ENCODE data around the gene ACAP2.
"Not testable (repeated sequence)": the region's sequence is repeated elsewhere in the genome, so short reads cannot be mapped to it uniquely, and the experiment has no call there.

ACAP2 gene

DNA sequence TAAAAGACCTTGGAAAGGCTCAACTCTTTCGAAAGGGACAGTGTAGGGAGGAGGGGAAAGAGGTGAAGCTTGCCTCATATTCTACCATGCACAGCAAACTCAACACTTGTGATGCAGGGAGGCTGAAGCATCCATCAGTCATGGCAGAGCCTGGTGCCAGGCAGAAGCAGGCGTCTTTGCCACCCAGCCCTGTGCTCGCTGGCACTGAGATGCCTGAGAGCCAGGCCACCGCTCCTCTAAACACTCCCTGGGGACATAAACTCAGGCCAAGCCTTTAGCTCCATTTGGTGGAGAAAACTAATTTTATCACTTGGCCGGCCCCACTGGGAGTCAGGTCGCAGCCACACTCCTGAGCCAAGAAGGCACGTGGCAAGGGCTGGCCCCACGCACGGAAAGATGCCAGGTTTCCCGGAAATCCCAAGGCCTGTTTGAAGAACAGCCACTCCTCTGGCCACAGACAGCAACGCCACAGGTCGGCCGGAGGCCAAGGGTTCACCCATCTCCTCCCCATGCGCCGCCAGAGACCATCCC, 202.6 kb downstream of the ACAP2 start:
- DNase-seq, result no peak

DNA sequence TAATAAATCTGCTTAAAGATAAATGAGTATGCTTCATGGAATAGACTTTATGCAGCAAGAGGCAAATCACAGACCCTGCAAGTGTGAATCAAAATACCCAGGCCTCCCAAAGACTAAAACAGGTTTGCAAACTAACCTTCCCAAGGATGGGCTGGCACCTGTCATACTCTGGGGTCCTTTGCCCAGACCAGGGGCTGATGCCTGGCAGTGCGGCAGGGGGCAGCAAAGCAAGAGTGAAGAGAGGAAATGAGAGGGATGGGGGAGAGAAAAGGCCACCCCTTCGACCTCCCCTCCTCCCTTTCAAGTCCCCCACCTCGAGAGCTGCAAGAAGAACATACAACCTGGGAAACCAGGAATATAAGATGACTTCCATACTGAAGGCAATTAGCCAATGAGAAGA, 203.7 kb downstream of the ACAP2 start:
- no peak for DNase-seq

DNA sequence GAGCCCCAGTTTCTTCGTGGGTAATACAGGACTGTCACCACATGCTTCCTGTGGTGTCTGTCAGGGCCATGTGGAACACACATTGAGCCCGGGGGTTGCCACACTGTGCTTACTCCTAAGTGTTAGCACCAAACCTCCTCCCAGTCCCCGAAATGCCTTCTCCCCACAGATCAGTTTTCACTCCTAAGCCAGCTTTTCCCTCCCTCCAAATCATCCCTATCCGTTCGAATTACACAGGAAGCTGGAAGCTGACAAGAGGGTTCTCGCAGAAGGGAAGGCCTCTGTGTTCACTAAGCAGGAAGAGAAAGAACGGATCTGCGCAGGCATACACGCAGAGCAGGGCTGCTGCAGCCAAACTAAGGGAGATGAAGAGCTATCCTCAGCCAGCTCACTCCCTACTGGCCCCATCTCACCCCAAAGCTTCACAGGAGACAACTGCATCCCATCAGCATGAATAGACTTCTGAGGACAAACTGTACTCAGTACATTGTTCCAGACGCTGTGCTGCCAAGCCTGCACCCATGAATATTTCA, 204.2 kb downstream of the ACAP2 start:
- DNase-seq, result no peak

DNA sequence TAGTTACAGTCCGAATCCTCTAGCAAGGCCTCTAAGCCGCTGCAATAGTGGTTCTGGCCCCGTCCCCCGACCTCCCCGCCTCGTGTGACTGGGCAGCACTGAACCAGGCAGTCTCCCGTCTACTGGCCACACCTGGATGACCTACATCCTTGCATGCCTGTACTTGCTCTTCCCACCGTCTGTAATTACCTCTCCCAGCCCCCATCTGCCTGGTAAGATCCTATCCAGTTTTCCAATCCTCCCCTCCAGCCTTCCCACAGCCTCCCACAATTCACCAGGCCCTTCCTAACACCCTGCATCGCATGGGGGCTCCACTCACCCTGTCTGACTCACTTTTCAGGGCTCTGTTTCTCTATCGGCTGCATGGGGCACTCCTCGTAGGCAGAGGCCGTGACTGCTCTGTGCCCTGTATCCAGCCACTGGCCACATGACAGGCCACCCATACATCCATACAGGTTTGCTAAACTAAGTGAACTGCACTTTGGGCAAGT, 204.7 kb downstream of the ACAP2 start:
- no peak for DNase-seq

DNA sequence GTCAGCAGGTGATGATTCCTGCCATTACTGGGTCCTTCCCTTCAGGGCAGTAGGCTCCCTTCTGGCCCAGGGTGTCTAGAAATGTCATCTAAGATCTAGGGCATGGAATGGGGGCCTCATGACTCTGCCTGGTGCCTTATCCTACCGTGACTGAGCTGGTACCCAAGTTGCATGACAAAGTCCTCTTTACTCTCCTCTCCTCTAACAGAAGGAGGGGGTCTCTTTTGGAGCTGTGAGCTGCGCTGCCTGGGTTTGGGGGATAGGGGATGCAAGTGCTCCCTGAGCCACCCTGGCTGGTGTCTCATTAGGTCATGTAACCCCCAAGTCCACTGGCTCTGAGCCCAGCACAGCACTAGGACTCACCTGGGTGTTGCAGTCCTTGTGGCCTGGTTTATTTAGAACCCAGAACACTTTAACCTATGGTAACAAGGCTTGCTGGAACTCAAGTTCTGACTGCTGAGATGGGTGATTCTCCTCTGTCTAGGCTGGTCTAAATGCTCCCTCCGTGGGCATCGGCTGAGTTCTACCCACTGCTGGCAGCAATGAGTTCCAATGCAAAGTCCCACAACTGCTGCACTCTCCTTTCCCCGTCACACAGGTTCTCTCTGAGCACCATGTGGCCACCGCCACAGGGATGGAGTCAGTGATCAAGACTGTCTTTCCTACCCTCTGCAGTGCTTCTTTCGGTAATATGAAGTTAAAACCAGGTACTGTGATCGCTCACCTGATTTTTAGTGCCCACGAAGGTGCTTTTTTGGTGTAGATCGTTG, 205.8 kb downstream of the ACAP2 start:
- no peak for DNase-seq

DNA sequence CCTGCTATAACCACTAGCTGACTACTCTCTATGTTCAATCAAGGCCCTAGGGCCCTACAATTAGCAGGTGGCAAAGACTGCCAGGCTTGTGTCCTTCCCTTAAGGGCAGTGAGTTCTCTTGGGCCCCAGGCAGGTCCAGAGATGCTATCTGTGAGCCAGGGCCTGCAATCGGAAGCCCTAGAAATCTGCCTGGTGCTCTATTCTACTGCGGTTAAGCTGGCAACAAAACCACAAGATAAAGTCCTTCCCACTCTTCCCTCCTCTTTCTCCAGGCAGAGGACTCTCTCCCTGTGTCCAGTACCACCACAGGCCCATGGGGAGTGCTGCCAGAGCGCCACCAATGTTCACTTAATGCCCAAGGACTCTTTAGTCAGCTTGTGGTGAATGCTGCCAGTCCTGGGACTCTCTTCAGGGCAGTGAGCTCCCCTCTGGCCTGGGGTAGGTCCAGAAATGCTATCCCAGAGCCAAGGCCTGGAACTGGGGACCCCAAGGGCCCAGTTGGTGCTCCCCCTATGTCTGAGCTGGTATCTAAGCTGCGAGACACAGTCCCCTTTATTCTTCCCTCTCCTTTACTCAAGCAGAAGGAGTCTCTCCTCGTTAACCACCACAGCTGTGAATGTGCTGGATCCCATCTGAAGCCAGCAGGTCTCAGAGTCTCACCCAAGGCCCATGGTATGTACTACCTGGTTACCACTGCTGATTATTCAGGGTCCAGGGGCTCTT, 206.6 kb downstream of the ACAP2 start:
- DNase-seq, result no peak

DNA sequence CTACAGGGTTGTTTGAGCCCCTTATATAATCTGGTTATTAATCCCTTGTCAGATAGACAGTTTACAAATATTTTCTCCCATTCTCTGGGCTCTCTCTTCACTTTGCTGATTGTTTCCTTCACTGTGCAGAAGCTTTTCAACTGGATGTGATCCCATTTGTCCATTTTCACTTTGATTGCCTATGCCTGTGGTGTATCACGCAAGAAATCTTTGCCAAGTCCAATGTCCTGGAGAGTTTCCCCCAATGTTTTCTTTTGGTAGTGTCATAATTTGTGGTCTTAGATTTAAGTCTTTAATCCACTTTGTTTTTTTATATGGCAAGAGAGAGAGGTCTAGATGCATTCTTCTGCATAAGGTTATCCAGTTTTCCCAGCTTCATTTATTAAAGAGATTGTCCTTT, 212.6 kb downstream of the ACAP2 start:
- no peak for DNase-seq

DNA sequence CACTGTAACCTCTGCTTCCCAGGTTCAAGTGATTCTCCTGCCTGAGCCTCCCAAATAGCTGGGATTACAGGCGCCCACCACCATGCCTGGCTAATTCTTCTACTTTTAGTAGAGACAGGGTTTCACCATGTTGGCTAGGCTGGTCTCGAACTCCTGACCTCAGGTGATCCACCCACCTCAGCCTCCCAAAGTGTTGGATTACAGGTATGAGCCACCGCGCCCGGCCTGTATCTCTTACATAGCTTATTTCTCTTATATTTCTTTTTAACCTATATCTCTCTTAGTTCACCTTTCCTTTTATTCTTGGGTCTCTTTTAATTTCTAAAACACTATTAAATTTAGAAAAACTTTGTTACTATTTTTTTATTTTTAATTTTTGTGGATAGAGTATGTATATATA, 213.9 kb downstream of the ACAP2 start:
- not testable (repeated sequence) for DNase-seq

DNA sequence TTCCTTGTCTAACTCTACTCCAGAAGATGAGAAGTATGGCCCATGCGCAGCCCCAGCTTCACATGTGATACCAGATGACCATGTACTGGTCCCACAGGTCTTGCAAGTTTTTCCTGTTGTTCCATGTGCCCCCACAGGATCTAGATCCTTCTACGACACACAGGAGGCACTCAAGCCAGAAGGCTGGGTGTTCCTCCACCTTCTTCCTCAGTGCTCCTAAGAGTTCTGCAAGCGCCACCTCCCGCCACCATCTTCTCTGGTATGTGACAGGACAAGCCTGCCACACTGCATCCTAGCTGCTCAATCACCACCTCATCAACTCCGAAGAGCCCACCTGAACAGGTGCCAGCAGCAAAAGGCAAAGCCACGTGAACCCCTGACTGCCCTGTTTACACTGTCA, 214.9 kb downstream of the ACAP2 start:
- DNase-seq, result no peak

DNA sequence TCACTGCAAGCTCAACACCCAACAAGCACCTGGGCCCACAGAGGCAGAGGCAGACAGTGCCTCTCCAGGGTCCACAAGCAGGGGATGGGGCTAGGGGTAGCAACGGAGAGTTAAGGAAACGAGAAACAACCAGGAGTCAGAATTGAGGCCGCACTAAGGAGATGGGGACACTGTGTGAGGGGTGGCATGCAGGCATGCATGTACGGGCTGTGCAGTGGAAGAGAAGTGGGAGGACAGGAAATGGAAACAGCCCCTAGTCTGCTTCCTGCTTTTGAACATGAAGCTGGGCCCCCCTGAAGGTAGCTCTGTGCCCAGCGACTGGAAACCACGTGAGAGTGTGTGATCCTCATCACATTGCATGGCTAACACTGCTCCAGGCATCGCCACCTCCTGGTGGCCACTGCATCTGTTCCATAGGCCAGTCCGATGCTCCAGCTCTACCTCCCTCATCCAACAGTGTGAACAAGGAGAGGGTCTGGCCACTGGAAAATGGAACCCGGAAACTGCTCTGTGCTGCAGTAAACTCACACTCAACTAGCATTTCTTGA, 215.8 kb downstream of the ACAP2 start:
- no peak for DNase-seq

DNA sequence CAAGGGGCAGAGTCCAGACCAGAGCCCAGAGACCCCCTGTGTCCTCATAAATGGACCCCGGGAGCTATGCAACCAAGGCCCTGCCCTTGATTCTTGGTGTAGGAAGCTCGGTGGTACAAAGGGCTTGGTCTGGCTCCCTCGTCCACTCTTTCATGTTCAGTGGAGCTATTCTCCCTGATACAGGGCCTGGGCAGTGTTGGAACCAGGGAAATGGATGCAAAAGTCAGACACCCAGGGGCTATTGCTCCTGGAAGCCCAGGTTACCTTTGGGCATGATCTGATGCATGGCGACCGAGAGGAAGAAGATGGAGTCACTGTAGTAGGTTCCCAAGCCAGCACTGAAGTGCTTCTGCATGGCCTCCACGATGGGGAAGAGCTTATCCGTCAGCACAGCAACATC, 216.4 kb downstream of the ACAP2 start:
- DNase-seq, result no peak

DNA sequence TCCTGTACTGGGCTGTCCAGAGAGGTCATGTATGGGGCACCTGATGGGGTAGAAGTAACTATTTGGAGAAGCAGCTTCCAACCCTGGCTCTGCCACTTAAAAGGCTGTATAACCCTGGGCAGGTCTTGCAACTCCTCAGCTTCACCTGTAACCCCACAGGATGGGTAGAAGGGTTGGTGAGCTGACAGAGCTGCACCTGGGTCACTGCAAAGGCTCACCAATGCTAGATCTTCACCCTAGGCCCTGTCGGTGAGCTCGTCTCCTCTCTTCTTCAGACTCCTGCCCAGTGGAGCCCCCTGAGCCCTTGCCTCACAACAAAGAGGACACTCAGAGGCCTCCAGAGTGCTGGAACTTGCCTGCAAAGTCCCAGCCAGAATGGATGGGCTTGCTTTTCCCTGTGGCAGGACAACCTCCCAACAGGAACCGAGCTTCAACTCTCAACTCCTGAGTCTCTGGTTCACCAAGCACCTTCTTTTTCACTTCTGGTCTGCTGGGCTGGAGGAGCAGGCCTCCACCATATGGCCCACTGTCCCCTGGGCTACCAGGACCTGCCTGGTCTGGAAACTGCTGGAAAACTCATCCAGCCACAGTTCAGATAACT, 217.7 kb downstream of the ACAP2 start:
- no peak for DNase-seq
